ENCODE measurements around the gene EP400.

Gene EP400

DNA sequence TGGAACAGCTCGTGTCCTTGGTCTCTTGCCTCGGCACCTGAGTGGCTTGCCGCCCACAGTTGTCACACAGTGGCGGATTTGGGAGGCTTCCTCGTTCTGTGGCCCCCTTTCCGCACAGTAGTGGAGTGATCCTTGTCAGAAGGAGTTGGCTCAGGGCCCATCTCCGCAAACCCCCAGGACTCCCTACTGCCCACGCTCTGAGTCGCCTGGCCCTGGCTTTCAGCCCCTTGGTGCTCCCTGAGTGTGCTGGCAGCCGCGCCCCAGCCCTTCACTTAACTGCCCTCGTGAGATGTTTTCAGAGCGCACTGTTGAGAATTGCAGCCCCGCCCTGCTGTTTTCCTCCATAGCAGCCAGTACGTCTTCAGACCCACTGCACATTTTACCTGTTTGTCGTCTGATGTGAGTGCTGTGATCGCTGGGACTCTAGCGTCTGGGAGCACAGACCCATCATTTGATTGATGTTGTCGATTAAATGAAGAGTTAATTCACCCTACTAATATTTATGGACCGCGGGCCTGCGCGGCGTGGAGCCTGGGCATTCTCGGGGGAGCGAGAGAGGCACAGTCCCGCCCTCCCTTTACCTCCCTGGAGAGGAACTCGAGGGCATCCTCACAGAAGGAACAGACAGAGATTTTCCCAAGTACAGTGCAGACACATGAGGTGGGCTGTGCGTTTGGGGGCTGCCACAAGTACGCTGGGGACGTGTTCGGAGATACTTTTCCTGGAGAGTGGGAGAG lies 102.6 kb downstream of the EP400 start:
- no peak for DNase-seq

DNA sequence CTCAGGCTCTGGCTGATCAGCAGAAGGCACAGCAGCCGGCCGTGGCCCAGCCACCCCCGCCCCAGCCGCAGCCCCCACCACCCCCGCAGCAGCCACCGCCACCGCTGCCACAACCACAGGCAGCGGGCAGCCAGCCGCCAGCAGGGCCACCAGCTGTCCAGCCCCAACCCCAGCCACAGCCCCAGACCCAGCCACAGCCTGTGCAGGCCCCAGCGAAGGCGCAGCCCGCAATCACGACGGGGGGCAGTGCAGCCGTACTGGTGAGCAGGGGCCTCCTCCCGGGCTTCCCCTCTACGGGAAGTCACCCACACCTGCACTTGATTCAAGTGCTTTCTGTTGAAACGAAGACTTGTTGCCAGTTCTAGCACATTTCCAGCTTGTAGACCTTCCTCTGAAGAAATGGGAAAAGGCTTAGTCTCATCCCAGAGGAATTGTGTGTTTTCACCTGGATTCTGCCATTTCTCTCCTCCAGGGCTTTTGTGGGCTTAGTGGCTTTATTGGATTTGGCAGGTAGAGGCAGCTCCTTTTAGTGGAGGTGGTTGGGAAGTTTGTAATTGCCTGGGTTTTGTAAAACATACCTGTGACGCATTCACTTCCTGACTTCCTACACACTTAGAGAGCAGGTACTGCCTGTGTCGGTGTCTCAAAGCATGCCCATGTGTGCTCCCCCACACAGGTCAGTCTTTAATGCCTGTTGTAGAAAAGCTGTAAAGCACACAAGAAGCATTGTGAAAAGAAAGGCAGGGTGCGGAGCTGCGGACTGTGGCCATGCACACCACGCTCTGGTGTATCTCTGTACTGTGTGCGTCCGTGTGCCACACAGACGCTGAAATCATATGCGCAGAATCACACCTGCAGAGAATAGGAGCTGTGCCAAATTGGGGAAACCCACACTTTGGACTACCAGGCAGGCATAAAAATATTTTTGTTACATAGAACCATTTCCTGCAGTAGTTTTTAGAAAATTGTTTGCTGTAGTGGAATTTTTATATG lies 103.9 kb downstream of the EP400 start:
- no peak for DNase-seq

DNA sequence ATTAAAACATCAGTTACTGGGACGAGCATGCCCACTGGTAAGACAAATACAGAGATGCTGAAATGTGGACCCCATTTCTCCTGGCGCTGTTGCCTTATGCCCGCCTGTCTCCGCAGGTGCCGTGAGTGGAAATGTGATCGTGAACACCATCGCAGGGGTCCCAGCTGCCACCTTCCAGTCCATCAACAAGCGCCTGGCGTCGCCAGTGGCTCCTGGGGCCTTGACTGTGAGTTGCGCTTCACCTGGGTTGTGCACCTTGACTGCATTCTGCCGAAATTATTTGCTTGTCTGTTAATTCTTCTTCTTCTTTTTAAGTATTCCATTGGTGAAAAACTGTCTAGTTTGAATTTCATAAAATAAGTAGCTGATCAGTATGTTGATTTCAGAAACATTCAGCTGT lies 105.2 kb downstream of the EP400 start:
- no peak for DNase-seq

DNA sequence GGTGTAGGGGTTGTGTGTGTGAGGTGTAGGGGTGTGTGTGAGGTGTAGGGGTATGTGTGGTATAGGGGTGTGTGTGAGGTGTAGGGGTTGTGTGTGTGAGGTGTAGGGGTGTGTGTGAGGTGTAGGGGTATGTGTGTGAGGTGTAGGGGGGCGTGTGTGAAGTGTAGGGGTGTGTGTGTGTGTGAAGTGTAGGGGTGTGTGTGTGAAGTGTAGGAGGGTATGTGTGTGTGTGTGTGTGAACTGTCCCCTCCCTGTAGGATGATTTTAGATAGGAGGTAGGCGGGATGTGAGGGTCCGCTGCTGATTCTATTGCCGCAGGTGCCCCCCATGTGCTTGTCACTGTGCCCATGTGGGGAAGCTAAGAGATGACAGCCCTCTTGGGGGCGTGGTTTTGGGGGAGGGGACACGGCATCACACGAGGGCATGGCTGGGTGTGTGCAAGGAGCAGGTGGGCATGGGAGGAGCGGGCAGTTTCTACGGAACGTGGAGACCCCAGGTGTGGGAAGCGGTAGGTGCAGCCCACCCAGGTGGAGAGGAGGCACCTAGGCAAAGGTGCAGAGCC lies 105.9 kb downstream of the EP400 start:
- DNase-seq = no peak

DNA sequence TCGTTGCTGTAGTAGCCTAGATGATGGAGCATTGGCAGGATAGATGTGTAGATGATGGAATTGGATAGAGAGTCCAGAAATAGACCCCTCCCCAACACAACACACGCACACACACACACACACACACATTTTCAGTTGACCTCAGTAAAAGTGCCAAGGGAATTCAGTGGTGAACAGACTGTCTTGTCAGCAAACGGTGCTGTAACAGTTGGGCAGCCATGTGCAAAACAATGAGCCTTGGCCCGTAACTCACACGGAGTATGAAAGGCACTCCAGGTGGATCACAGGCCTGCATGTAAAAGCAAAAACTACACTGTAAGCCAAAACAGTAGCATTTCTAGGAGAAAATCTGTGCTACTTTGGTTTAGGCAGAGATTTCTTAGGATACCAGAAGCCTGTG lies 106.6 kb downstream of the EP400 start:
- DNase-seq = no peak

DNA sequence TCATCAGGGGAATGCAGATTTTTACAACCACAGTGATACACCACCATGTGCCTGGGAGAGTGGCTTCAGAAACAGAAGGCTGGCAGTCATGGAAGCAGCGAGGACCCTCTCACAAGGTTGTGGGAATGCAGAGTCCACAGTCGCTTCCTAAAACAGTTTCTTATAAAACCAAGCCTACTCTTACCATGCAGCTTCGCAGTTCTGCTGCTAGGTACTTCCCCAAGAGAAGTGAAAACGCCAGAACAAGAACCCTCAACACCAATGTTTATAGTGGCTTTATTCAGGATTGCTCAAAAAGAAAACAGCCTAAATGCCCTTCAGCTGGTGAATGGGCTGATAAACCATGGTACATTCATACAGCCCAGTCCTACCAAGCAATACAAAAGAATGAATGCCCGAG lies 107.2 kb downstream of the EP400 start:
- no peak for DNase-seq

DNA sequence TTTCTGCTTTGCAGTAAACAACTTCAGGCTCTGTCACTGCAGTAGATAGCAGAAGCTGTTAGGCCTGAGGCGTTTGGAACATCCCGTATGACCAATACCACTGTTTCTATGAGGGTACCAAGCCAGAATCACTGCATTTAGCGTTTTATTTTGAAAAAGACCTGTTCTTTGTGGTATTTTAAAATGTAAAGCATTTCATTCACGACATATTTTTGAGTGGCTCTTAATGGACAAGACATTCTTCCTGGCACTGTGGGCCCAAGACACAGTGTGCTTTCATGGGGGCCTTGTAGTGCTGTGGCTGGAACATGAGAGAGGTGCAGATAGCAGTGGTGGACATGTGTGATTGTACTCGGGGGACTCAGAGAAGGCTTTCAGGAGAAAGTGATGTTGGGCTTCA lies 107.9 kb downstream of the EP400 start:
- DNase-seq = no peak

DNA sequence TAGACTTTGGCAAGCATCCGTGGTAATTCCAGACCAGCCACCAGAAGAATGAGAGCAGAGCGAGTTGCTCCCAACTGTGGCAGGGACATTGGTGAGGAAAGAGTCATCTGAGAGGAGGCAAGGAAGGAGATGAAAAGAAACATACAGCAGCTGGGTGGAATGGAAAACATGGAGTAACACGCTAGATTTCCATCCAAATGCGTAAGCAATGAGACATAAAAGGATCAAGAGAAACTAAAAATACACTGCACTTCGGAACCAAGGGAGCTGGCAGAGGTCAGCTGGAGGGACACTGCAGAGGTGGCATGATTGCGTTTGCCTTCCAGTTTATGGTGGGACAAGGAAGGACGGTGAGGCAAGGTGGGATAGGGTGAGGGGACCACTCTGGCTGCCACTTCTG lies 111.5 kb downstream of the EP400 start:
- no peak for DNase-seq

DNA sequence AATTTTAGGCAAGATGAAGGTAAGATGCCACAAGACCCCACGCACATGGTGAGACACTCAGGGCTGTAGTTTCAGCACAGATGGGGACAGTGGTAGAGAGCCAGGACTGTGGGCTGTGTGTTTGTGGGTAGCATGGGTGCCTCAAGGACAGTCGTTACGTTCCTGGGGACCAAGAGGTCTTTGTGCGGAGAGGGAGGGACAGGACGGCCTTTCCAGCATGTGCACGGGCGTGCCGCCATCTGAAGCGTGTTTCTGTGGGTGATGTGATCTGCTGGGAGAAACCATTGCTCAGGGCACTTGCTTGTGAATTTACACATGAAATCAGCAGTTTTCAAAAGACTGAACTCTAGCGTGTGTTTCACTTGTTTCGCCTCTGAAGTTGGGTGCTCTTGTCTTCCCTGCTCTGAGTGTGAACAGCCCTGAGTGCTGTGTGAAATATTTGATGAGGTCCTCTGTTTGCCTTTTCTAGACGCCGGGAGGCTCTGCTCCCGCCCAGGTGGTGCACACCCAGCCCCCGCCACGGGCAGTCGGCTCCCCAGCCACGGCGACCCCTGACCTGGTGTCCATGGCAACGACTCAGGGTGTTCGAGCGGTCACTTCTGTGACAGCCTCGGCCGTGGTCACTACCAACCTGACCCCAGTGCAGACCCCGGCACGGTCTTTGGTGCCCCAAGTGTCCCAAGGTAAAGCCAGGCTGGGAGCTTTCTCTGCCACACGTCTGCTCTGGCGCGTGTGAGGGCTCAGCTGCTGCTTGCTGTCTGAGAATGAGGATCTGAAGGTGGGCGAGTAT lies 112.1 kb downstream of the EP400 start:
- DNase-seq = no peak

DNA sequence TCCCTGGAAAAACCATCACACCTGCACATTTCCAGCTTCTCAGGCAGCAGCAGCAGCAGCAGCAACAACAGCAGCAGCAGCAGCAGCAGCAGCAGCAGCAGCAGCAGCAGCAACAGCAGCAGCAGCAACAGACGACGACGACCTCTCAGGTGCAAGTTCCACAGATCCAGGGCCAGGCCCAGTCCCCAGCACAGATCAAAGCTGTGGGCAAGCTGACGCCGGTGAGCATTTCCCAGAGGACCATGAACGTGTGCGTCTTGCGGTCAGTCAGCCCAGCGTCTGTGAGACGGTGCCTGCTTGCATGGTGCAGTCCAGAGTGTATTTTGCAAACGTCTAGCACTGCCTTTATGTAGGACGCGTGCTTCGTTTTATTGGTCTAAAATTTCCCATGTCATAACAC lies 112.7 kb downstream of the EP400 start:
- no peak for DNase-seq

DNA sequence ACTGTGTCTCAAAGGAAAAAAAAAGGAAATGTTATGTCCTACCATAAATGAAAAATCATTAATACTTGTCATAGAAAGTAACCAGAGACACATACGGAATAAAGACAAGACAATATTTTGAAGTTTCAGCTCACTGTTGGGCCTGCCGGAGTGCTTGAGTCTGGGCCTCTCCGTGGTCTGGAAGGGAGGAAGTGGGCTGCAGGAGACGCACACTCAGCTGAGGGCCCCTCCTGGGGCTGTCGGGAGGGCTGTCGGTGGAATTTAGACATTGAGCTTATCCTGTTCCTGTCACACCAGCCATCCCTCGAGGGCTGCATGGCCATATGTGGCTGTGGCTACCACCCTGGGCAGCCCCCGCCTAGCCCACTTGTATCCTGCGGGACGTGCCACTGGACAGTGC lies 113.7 kb downstream of the EP400 start:
- DNase-seq = no peak

DNA sequence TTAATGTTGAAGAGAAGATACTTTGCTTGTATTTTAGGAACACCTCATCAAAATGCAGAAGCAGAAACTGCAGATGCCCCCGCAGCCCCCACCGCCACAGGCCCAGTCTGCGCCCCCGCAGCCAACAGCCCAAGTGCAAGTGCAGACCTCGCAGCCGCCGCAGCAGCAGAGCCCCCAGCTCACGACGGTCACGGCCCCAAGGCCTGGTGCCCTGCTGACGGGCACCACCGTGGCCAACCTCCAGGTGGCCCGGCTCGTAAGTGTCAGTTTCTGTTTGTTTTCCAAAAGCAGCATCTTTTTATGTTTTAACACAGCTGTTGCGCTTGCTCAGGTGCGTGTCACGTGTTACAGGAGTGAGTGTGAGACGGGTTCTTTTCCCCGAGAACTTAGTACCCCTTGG lies 114.9 kb downstream of the EP400 start:
- no peak for DNase-seq

DNA sequence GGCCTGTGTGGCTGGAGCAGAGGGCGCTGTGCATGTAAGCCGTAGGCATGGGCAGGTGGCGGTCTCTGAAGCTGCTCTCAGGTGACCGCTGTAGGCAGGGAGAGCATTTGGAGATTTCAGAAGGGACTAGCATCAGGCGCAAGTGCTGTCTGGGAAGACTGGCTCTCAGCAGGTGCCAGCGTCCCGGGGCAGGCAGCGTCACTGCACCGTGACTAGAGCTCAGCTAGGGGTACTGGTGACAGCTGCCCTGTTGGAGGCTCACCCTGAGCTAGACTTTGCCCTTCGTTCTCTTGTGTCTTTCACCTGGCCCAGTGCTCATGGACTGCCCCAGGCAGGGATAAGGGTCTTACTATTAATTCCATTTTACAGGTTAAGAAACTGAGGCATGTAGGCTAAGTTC lies 115.5 kb downstream of the EP400 start:
- DNase-seq = no peak

DNA sequence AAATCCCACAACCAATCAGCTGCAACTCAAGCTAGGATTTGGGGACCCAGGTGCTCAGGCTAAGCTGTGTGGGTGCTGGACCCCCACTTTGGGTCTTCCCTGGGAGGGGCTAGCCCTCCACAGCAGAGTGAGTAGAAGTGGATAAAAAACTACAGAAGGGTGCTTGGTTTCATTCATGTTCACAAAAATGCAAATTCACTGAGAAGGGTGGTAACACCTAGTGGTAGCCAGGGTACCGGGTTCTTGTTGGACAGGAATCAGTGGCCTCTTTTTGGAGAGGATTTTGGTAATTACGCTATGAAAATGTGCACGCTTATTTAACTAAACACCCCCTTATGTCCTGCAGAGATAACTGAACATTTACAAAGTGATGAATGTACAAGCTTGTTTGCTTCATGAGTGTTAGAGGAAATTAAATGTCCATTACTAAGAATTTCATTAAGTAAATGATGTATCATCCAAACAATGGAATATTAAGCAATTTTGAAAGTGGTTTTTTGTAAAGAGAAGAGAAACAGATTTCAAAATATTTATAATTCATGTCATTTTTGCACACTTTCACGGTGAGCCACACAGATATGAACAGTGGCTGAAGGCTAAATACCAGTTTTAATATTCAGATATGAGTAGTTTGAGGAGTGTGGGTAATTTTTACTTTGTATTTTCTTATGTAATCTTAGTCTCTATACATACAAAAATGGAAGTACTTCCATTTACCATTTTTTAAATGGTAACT lies 116.0 kb downstream of the EP400 start:
- no peak for DNase-seq

DNA sequence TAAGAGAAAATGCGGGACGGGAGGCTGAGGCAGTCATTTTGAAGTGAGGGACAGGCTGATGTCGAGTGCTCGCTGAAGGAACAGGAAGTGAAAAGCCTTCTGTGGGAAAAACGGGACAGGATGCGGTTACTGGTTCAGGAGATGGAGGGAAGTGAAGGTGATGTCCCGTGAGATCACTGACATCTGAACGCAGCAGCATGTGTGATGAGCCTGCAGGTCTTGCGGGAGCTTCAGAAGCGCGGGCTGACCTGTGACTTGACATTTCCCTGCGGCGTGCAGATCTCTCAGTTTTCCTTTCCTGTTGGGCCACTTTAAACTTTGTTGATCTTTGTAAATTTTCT lies 116.6 kb downstream of the EP400 start:
- no peak for DNase-seq

DNA sequence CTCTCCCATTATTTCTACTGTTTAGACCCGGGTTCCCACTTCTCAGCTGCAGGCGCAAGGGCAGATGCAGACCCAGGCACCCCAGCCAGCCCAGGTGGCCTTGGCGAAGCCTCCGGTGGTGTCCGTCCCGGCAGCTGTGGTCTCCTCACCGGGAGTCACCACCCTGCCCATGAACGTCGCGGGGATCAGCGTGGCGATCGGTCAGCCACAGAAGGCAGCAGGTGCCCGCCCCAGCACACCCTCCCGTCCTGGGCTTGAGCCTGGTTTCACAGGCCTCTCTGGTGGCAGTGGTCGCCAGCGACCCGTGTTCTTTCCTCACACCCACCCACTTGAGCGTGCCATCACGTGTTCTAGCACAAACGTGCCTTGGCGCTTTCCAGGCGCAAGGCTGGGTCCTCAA lies 117.0 kb downstream of the EP400 start:
- no peak for DNase-seq

DNA sequence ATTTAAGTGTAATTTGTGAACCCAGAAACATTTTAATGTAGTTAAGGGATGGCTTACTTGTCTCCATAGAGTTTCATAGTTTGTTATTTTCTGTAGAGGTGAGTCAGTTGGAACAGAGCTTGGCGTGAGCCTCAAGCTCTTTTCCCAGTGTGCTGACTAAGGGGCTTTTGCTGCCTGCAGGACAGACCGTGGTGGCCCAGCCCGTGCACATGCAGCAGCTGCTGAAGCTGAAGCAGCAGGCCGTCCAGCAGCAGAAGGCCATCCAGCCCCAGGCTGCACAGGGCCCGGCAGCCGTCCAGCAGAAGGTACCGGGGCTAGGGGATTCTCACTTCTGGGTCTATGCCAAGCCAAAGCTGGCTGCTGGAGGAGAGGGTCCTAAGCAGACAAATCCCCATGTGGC lies 117.4 kb downstream of the EP400 start:
- no peak for DNase-seq

DNA sequence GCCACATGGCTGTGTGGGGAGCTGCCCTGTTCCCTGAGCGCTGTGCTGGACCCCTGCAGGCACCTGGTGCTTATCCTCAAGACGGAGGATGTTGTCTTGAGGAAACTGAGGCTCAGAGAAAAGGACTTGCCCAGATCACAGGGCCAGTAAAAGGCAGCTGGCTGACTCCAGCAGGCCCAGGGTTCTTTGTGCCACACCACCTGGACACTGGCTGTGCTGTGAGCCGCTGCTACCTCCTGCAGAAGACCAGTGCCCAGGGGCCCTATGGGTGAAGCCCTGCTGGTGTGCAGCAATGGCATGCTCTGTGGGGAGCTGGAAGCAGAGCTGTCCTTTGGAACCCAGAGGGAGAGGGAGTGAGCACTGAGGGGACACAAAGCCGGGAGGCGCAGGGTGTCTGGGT lies 118.5 kb downstream of the EP400 start:
- DNase-seq = no peak

DNA sequence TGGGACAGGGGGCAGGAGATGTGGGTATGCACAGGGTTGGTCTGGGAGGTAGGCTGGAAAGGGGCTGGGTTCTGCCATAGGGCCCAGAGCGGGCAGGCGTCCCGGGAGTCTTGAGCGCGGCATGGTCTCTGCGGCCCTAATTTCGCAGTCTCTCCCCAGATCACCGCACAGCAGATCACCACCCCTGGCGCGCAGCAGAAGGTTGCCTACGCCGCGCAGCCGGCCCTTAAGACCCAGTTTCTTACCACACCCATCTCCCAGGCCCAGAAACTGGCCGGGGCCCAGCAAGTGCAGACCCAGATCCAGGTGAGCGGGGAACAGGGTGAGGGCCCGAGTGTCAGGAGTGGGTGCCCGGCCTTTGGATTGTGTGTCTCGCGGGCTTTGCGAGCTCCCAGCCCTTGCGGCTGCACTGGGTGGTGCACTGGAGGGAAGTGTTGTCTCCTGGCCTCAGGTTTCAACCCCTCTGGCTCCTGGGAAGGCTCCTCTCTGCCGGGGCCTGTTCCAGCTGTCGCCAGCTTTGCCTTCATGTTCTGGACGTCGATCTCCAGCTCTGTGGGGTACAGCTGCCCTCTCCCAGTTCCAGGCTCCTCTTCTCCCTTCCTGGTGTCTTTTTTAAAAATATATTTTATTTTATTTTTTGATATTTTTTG lies 119.7 kb downstream of the EP400 start:
- no peak for DNase-seq

DNA sequence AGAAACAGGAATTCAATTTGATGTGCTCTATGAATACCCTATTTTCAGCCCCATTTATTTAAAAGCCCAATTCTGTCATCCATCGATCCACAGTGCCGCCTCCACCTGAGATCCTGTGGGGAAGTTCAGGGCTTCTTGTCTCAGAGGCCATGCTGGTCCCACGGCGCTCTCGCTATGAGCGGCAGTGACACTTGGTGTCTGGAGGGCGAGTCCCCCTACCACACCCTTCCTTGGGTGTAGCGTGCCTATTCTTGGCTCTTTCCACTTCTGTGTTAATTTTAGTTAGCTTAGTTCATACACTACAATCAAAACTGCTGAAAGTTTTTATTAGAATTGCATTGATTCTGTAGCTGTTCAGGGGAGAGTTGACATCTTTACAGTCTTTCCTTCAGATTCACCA lies 120.6 kb downstream of the EP400 start:
- DNase-seq = no peak

DNA sequence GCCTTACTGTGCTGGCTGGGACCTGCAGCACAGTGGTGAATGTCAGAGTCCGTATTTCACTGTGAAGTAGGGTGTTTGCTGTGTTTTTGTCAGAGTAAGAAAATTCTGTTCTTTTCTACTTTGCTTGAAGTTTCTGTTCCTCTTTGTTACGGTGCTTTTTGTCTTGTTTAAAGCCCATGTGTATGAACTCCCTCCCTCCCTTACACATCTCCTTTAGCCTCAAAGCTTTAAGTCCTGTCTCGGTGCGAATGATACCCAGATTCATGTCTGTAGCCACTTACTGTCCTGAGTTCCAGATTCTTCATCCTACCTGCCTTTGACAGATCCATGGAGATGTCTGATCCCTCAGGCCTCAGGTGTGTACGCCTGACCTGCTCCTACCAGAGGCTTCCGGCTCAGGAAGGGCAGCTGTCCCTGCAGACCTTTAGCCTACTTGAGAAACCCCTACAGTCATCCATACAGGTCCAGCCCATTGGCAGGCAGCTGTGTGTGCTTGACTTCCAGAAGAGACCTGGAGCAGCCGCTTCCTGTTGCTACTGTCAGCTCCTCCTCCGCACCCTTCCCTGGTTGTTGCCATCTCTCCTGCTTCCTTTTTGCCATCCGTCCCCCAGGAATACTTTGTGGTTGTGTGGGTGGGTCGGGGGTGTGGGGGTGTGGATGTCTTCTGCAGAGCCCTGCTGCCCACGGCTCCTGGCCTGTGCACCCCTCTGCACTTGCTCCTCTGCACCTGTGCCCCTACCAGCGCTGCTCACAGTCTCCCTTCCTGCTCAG lies 121.5 kb downstream of the EP400 start:
- DNase-seq = no peak

Data from amniotic stem cell (primary cell).